SK-N-SH (cell line): ENCODE data around the gene ZNF587B.
"Not testable (repeated sequence)": the region's sequence is repeated elsewhere in the genome, so short reads cannot be mapped to it uniquely, and the experiment has no call there.

Source experiments
- EZH2phosphoT487 ChIP-seq: fragments of 200-600 bp; sonication (generic); IDR thresholded peaks from 2 replicates; pipeline ENCODE4 v1.6.1; 2017; ENCODE audit warnings: low read depth, mixed run types, mild to moderate bottlenecking, antibody characterized with exemption, moderate library complexity, borderline replicate concordance
- FOSL2 ChIP-seq: IDR thresholded peaks from 2 replicates; pipeline ENCODE4 v1.4.0; 2012; ENCODE audit warnings: low read depth, mild to moderate bottlenecking, moderate library complexity, borderline replicate concordance
- FOXM1 ChIP-seq: IDR thresholded peaks from 2 replicates; pipeline ENCODE4 v1.4.0; 2012; ENCODE audit warnings: low read depth, mild to moderate bottlenecking
- JUND ChIP-seq: IDR thresholded peaks from 2 replicates; pipeline ENCODE4 v1.4.0; 2012
- MAX ChIP-seq: IDR thresholded peaks from 2 replicates; pipeline ENCODE4 v1.4.0; 2012; ENCODE audit warnings: low read depth
- NRF1 ChIP-seq: IDR thresholded peaks from 2 replicates; pipeline ENCODE4 v1.6.1; 2012; ENCODE audit warnings: low read depth, mild to moderate bottlenecking, low read length
- POLR2AphosphoS5 ChIP-seq: IDR thresholded peaks from 2 replicates; pipeline ENCODE4 v1.6.1; 2012; ENCODE audit warnings: low read depth, low read length
- RFX5 ChIP-seq: IDR thresholded peaks from 2 replicates; pipeline ENCODE4 v1.6.1; 2012; ENCODE audit warnings: mild to moderate bottlenecking, improper control_type of control experiment, low read length
- SIN3A ChIP-seq: IDR thresholded peaks from 2 replicates; pipeline ENCODE4 v1.6.1; 2012; ENCODE audit warnings: low read depth, mild to moderate bottlenecking, low read length, moderate library complexity, borderline replicate concordance
- SMC3 ChIP-seq: IDR thresholded peaks from 2 replicates; pipeline ENCODE4 v1.6.1; 2012; ENCODE audit warnings: low read depth, low read length, improper control_type of control experiment
- TAF1 ChIP-seq: IDR thresholded peaks from 2 replicates; pipeline ENCODE4 v1.6.1; 2012; ENCODE audit warnings: low read depth, mild to moderate bottlenecking, low read length, moderate library complexity, borderline replicate concordance
- TCF12 ChIP-seq: IDR thresholded peaks from 2 replicates; pipeline ENCODE4 v1.4.0; 2012
- YY1 ChIP-seq: IDR thresholded peaks from 2 replicates; pipeline ENCODE4 v1.4.0; 2012; ENCODE audit warnings: low read depth, mild to moderate bottlenecking
- TF ChIP-seq, protein P1 (sequence below): fragments of 200-600 bp; sonication (generic); IDR thresholded peaks from 2 replicates; pipeline ENCODE4 v1.6.1; 2017; ENCODE audit warnings: antibody characterized with exemption, mild to moderate bottlenecking, moderate library complexity

- TF ChIP-seq JUND, SMC3, MAX, YY1, EZH2phosphoT487, TCF12, RFX5, FOXM1, POLR2AphosphoS5, NRF1, SIN3A, FOSL2, TAF1: not testable (repeated sequence)
- TF ChIP-seq, protein P1, sequence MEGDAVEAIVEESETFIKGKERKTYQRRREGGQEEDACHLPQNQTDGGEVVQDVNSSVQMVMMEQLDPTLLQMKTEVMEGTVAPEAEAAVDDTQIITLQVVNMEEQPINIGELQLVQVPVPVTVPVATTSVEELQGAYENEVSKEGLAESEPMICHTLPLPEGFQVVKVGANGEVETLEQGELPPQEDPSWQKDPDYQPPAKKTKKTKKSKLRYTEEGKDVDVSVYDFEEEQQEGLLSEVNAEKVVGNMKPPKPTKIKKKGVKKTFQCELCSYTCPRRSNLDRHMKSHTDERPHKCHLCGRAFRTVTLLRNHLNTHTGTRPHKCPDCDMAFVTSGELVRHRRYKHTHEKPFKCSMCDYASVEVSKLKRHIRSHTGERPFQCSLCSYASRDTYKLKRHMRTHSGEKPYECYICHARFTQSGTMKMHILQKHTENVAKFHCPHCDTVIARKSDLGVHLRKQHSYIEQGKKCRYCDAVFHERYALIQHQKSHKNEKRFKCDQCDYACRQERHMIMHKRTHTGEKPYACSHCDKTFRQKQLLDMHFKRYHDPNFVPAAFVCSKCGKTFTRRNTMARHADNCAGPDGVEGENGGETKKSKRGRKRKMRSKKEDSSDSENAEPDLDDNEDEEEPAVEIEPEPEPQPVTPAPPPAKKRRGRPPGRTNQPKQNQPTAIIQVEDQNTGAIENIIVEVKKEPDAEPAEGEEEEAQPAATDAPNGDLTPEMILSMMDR: not testable (repeated sequence)
Observed at GRCh38 chr19:57849162-57849665, 19.1 kb downstream of the ZNF587B start.
